ENCODE results near the gene C3.
"Not testable (repeated sequence)": the region's sequence is repeated elsewhere in the genome, so short reads cannot be mapped to it uniquely, and the experiment has no call there.

C3 gene

DNA sequence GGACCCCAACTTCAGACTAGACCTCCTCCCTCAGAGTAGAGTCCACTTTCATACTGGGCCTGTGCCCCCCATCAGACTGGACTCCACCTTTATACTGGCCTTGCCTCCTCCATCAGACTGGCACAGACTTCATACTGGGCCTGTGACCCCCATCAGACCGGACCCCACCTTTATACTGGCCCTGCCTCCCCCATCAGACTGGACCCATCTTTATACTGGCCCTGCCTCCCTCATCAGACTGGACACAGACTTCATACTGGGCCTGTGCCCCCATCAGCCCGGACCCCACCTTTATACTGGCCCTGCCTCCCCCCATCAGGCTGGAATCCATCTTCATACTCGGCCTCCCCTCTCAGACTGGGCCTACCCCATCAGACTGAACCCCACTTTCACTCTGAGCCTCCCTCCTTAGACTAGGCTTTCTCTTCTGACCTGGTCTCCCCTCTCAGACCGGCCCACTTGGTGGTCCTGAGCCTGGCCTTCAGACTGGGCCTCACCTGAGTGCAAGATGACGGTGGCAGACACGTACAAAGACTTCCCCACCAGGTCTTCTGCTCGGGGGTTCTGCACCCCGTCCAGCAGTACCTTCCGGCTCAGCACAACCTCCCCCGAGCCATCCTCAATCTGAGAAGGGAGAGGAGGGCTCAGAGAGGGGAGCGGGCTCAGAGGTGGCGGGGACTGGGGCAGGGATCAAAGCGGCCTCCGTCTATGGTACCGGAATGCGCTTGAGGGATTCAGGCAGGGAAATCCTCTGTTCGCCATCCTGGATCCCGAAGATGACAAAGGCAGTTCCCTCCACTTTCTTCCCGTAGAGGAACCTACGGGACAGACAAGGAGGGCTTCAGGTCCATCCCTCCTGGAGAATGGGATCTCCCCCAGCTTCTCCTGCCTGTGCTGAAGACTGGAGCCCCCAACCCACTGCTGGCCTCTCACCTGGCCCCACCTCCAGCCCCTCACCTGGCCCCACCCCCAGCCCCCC lies 7.5 kb downstream of the C3 start:
- DNase-seq (ENCODE audit: low spot score) = peak; percentile 21

DNA sequence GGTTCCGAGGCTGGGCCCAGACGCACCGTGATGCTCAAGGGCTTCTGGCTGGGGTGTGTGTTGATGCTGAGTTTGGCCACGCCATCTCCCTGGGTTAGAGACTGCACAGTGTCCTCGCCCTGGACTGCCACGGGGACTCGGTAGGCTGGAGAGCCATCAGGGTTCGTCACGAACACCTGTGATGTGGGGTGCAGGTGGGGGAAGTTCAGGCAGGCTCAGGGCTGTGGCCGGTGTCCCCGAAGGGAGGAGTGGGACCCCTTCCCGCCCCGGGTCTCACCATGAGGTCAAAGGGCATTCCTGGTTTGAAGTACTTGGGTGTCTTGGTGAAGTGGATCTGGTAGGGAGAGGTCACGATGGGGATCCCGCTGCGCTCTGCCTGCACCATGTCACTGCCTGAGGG lies 8.2 kb downstream of the C3 start:
- DNase-seq (ENCODE audit: low spot score) = peak; percentile 22

DNA sequence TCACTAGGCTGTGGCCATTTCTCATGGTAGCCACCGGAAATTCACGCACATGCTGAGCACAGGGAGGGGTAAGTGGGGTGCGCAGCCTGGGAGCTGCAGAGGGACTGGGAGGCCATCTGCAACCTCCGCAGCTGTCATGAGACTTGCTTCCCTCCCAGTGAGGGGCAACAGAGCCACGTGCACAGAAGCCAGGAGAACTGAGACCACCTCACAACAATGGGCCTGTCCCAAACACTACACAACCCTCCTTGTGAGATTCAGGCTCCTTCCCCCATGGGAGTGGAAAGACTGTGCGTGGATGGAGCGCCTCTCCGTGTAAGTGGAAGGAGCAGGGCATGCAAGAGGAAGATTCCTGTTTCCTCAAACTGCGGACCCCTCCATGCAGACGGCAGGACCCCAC lies 8.8 kb downstream of the C3 start:
- DNase-seq (ENCODE audit: low spot score) = peak; percentile 41

DNA sequence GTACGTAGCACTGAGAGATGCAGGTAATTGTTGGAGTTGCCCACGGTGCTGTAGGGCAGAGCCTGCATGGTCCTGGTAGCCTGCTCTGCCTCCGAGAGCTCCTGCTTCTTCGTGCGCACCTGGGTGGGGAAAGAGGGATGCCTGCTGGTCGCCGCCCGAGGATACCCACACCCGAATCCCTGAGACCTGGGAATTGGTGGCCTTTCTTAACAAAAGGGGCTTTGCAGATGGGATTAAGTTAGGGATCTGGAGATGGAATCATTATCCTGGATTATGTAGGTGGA lies 9.4 kb downstream of the C3 start:
- DNase-seq (ENCODE audit: low spot score) = no peak

DNA sequence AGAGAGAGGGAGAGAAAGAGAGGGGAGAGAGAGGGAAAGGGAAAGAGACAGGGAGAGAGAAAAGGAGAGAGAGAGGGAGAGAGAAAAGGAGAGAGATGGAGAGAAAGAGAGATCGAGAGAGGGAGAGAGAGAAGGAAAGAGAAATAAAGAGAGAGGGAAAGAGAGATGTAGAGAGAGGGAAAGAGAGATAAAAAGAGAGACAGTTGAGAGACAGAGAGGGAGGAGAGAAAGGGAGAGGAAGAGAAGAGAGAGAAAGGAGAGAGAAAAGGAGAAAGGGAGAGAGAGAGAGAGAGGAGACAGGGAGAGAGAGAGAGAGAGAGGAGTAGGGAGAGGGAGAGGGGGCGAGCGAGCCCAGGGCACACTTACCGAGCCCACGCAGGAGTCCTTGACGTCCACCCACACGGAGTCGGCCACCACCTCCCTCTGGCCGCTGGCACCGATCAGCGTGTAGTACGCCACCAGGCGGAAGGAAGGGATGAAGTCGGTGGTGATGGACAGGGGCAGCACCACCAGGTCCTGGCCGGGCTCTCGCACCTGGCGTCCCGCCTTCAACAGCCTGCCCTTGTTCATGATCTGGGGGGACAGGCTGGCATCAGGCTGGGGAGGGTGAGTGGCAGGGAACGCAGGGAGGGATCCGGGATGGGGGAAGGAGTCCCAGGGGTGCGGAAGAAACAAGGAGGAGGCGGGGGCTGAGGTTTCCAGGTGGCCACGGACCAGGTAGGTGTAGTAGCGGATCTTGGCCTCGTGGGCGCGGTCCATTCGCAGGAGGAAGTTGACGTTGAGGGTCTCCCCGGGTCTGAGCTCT lies 10.0 kb downstream of the C3 start:
- DNase-seq (ENCODE audit: low spot score) = peak; percentile 59

DNA sequence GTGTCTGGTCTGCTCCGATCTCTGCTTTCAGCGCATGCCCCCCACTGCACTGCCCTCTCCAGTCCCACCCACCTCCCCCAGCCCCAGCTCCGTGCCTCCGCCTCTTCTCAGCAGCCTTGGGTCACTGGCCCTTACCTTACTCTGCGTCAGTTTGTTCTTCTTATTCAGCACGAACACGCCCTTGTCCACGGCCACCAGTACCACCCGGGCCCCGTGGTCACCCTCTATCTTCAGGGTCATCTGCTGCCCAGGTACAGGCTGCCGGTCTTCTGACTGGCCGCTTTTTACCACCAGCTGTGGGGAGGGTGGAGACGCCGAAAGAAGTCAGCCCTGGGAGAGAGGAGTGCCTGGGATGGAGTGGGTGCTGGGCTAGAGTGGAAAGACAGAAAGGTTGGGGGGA lies 10.9 kb downstream of the C3 start:
- DNase-seq (ENCODE audit: low spot score) = no peak

DNA sequence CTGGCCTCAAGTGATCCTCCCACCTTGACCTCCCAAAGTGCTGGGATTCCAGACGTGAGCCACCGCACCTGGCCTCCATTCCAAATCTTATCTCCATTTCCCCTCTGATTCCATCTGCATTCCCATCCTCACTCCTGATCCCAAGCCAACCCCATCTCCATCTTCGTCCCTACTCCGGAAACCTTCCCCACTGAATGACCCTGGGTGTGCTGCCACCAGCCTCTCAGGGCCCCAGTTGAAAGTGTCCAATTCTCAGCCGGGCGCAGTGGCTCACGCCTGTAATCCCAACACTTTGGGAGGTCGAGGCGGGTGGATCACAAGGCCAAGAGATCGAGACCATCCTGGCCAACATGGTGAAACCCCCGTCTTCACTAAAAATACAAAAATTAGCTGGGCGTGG lies 11.5 kb downstream of the C3 start:
- not testable (repeated sequence) for DNase-seq (ENCODE audit: low spot score)

DNA sequence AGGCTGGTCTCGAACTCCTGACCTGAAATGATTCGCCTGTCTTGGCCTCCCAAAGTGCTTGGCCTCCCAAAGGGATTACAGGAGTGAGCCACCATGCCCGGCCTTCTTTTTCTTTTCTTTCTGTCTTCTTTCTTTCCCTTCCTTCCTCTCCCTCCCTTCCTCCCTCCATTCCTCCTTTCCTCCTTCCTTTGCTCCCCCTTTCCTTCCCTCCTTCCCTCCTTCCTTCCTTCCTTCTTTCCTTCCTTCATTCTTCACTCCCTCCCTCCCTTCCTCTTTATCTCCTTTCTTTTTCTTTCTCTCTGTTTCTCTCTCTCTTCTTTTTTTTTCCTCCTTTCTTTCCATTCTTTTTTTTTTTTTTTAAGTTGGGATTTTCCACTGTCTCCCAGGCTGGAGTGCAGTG lies 12.1 kb downstream of the C3 start:
- DNase-seq (ENCODE audit: low spot score) = no peak

DNA sequence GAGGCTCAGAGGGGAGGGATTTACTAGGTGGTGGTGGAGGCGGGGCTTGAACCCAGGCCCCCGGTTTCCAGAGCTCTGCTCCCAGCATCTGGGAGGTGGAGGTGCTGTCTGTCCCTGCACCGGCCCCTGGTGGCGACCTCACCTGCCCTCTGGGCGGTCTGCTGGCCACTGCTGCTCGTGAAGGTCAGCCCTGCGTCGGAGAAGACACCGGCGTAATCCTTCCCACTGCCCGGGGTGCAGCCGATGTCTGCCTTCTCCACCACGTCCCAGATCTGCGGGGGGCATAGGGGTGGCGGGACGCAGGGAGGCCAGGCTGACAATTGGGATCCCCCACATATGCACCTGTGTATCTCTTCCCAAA lies 12.8 kb downstream of the C3 start:
- DNase-seq (ENCODE audit: low spot score) = no peak

DNA sequence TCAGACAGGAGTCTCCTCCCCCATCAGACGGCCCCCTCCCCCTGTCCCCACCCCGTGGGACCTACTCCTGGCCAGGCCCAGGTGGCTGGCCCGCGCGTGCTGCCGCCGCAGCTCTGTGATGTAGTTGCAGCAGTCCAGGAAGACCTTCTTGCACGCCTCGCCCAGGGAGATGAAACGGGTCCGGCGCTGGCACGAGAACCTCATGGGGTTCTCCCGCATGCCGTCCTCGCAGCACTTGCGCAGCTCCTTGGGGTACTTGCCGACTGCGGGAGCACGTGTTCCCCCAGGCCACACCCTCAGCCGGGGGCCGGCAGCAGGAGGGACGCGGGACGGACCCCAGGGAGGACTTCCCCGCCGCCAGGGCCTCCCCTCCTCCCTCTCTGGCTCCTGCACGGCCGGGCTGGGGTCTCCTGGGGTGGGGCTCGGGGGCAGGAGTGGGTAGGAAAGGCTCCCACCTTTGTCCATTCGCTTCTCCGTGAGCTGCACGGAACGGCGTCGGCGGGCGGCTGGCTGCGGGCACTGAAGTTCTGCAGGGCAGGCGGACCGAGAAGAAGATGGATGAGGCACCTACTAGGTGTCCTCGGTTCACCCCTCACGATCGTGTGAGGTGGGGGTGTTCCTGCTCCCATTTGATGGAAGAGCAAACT lies 13.3 kb downstream of the C3 start:
- peak; percentile 26 for DNase-seq (ENCODE audit: low spot score)

DNA sequence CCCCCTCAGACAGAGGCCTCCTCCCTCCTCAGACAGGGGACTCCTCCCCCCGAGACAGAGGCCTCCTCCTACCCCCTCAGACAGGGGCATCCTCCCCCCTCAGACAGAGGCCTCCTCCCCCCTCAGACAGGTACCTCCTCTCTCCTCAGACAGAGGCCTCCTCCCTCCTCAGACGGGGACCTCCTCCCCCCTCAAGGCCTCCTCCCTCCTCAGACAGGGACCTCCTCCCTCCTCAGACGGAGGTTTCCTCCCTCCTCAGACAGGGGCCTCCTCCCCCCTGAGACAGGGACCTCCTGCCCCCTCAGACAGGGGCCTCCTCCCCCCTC lies 13.9 kb downstream of the C3 start:
- no peak for DNase-seq (ENCODE audit: low spot score)

DNA sequence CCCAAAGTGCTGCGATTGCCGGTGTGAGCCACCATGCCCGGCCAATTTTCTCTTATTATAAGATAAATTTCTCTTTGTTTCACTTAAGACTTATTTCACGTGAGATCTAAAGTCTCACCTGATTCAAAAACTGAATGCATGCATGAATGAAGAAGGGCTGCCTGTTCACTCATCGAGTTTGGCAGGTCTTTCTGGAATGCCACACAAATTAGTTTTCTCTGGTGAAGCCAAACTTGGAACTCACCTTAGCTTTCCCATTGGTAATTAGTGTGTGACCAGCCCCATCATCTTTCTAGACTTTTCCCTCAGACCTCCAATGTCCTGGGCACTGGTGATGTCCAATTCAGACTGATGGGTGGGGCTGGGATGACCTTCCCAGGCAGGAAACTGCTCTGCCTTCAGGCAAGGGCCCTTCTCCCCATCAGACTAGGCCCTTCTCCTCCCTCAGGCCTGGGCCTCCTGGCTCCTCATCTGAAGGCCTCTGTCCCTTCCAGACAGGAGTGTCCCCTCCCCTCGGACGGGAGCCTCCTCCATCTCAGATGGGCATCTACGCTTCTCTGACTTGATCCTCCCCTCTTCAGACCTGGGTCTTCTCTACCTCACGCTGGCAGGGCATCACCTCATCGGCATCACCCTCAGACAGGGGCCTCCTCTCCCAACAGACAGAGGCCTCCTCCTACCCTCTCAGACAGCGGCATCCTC lies 14.4 kb downstream of the C3 start:
- no peak for DNase-seq (ENCODE audit: low spot score)

DNA sequence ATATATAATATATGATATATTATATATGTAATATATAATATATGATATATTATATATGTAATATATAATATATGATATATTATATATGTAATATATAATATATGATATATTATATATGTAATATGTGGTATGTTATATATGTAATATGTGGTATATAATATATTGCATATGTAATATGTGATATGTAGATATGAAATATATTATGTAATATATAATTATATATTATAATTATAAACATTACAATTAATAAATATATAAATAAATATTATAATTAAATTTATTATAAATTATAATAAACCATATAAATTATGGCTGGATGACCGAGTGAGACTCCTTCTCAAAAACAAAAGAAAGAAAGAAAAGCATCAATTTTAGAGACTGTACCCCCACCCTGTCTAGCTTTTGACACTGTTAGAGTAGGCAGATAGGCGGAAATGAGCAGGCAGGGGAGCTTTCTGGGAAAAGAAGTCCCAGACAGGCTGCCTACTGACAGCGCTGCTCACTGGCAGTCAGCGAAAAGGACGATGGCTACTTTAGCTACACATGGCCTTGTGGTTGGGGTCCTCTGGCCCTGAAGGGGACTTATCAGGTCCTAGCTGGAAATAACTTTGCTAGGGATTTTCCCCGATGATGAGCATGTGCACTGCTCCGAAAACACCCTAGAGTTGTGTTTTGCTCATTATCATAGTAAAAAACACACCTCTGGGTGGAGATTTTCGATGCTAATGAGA lies 19.7 kb downstream of the C3 start:
- no peak for DNase-seq (ENCODE audit: low spot score)

DNA sequence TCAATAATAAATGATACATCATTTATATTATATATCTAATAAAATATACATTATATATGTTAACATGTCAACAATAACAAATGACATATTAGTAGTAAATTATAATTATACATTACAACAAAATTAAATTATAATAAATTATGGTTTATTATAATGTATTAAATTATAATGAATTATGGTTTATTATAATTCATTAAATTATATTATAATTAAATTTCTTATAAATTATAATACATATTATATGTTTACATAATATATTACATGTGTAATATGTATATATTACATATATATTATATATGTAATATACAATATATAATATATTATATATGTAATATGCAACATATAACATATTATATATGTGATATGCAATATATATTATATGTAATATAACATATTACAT lies 20.5 kb downstream of the C3 start:
- no peak for DNase-seq (ENCODE audit: low spot score)

DNA sequence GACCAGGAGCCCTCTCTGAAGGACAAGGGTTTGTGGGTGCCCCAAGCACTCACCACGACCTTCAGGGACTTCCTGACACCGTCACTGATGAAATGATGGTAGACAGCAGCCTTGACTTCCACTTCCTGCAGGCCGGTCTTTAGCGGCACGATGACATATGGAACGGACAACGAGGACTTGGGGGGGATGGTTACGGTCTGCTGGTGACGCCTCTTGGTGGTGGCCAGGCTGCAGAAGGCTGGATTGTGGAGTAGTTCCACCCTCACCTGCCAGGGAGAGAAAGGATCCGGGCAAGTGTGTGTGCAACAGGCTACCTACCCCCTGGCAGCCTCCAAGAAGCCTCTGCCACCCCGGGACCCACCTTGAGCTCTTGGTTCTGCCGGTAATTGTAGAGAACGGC lies 23.2 kb downstream of the C3 start:
- peak; percentile 16 for DNase-seq (ENCODE audit: low spot score)

DNA sequence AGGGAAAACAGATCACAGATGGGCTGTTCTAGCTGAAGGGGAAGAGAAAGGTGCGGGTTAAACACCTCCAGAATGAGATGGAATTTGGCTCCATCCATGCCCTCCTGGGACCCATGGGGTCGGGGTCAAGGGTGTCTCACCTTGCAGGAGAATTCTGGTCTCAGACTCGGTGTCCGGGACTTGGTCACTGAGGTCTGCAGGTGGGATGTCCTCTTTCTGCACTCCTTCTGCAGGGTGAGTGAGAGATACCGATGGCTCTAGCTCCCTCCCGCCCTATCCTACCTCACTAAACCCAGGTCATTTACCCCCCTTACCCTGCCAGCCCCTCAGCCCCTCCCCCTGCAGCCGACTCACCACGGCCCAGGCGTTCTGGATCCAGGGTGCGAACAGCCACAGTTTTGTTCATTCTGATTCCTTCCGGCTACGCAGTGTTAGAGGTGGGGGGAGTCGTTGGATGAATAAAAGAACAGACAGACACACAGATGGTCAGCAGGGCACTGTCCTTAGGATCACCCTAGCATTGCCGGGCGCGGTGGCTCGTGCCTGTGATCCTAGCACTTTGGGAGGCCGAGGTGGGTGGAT lies 24.1 kb downstream of the C3 start:
- no peak for DNase-seq (ENCODE audit: low spot score)

DNA sequence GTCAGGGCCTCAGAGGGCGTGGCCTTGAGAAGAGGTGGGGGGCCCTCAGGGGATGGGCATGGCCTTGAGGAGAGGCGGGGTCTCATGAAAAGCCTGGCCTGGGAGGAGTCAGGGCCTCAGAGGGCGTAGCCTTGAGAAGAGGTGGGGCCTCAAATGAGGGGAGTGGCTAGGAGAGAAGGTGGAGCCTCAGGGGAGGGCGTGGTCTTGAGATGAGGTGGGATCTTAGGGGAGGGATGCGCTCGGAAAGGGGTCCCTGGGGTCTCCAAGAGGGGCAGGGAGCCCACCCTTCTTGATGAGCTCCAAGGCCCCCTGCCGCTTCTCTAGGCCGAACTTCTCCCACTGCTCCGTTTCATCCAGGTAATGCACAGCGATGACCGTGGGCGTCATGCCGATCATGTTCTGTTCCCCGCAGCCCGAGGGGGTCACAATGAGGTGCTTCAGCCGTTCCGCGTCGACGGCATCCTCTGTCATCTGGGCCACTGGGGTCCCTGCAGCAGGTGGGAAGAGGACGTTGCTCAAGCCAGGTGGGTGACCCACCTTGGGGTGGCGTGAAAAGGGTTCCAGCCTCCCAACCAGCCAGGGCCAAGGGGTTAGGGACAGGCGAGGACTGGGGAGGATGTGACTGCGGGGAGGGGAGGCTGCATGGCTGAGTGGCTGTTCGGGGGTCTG lies 26.2 kb downstream of the C3 start:
- DNase-seq (ENCODE audit: low spot score) = peak; percentile 20

DNA sequence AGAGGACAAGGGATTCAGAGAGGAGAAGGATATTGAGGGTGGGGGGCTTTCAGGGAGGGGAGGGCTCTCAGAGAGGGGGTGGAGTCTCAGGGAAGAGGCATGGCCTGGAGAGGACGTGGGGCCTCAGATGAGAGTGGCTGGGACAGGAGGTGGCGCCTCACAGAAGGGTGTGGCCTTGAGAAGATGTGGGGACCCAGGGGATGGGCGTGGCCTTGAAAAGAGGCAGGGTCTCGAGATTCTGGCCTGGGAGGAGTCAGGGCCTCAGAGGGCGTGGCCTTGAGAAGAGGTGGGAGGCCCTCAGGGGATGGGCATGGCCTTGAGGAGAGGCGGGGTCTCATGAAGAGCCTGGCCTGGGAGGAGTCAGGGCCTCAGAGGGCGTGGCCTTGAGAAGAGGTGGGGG lies 26.8 kb downstream of the C3 start:
- no peak for DNase-seq (ENCODE audit: low spot score)

DNA sequence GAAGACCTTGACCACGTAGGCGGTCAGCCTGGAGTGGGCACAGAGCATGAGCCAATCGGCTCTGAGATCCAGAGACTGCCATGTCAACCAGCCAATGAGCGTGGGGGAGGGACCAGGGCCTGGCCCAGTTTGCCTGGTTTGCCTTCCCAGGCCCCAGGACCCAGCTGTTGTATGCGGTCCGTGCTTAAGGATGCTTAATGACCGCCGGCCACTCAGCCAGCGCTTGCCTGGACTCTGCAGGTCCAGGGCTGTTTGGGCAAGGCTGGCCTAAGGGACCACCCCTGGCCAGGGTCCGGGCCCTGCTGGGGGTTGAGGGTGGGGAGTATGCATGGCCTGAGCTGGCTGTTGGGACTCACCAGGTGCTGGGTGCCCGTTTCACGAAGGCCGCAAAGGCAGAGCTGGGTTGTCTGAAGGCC lies 27.4 kb downstream of the C3 start:
- DNase-seq (ENCODE audit: low spot score) = no peak

DNA sequence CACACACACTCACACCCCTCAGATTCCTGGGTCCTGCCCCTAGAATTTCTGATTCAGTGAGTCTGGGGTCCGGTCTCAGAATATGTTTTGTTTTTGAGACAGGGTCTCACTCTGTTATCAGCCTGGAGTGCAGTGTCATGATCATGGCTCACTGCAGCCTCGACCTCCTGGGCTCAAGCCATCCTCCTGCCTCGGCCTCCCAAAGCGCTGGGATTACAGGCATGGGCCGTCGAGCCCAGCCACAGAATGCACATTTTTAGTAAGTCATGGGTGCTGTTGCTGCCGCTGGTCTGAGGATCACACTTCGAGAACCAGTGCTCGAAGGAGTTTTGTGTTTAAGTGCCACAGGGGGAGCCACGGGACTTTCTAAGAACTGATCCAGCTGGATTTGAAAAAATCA lies 28.4 kb downstream of the C3 start:
- no peak for DNase-seq (ENCODE audit: low spot score)

DNA sequence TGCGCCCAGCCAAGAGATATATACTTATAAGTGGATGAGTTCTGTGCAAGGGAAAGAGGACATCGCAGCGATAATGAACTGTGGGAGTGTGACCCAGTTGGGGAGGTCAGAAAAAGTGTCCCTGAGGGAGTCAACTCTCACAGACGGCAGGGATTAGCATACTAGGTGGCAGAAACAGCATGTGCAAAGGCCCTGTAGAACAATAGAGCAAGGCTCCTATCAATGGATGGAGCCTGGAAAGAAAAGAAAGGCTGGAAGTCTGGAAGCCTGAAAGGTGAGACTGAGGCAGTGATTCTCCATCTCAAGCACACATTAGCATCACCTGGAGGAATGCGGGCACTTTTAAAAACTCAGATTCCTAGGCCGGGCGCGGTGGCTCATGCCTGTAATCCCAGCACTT lies 29.1 kb downstream of the C3 start:
- DNase-seq (ENCODE audit: low spot score) = no peak

All from D341Med (cell line).